PC-3 (cell line): Measurements from ENCODE around the gene OSBPL1A. TPM values are rescaled to one million over a fixed set of nuclear protein-coding genes. Genes with fewer than 3 reads are reported as not detected.
"Not testable (repeated sequence)": the region's sequence is repeated elsewhere in the genome, so short reads cannot be mapped to it uniquely, and the experiment has no call there.

ENCODE experiments used
- ATAC-seq: fragments of 200-7000 bp; cut with Tn5 transposase; 2 replicates; pipeline ENCODE4 v1.9.1; 2020; ENCODE audit warnings: mild to moderate bottlenecking, moderate library complexity
- BruUV-seq: library from RNA; stranded (reverse); fragments of 400-500 nt; replicated peaks from 2 replicates; lab custom pipeline; 2021; lab: Mats Ljungman, UMichigan
- CTCF ChIA-PET: fragments of 300-600 bp; sonication (Branson Sonifier 250); formaldehyde crosslinking; loops from one replicate; lab custom pipeline; 2022; ENCODE audit warnings: antibody characterized with exemption; lab: Charles Lee
- POLR2A ChIA-PET: fragments of 300-600 bp; sonication (Branson Sonifier 250); formaldehyde crosslinking; loops from one replicate; lab custom pipeline; 2022; ENCODE audit warnings: antibody characterized with exemption; ENCODE audit not compliant: unreplicated experiment; lab: Charles Lee
- DNase-seq: peaks from one replicate; pipeline ENCODE4 v3.0.0-alpha.2; 2015
- H2AFZ ChIP-seq: fragments of 300-600 bp; sonication (generic); 2 replicates; pipeline ENCODE4 v1.6.0; 2016; ENCODE audit warnings: antibody characterized with exemption, low read length
- H3F3A ChIP-seq: fragments of 300-600 bp; sonication (generic); one replicate; pipeline ENCODE4 v1.6.0; 2017; ENCODE audit warnings: antibody characterized with exemption, low read length, control low read depth, mild to moderate bottlenecking; ENCODE audit not compliant: unreplicated experiment
- H3K27ac ChIP-seq: fragments of 300-600 bp; sonication (generic); 2 replicates; pipeline ENCODE4 v1.5.1; 2016; ENCODE audit warnings: mild to moderate bottlenecking, low read length
- H3K27me3 ChIP-seq: fragments of 300-600 bp; sonication (generic); 2 replicates; pipeline ENCODE4 v1.6.1; 2016; ENCODE audit warnings: low read length, mixed read lengths
- H3K36me3 ChIP-seq: fragments of 300-600 bp; sonication (generic); 2 replicates; pipeline ENCODE4 v1.6.1; 2016; ENCODE audit warnings: low read depth, mixed run types, low read length, mixed read lengths
- H3K4me1 ChIP-seq: fragments of 300-600 bp; sonication (generic); 2 replicates; pipeline ENCODE4 v1.5.1; 2016; ENCODE audit warnings: low read length; ENCODE audit not compliant: insufficient read depth
- H3K4me2 ChIP-seq: fragments of 300-600 bp; sonication (generic); 2 replicates; pipeline ENCODE4 v1.6.0; 2016; ENCODE audit warnings: low read length
- H3K4me3 ChIP-seq: fragments of 300-600 bp; sonication (generic); 2 replicates; pipeline ENCODE4 v1.5.1; 2016; ENCODE audit warnings: mild to moderate bottlenecking, low read length, mixed read lengths
- H3K79me2 ChIP-seq: fragments of 300-600 bp; sonication (generic); 2 replicates; pipeline ENCODE4 v1.6.1; 2017; ENCODE audit warnings: low read length, mixed read lengths
- H3K9ac ChIP-seq: fragments of 300-600 bp; sonication (generic); 2 replicates; pipeline ENCODE4 v1.6.0; 2016; ENCODE audit warnings: mild to moderate bottlenecking, low read length
- H3K9me2 ChIP-seq: fragments of 300-600 bp; sonication (generic); replicated peaks from 2 replicates; pipeline ENCODE4 v1.6.1; 2016; ENCODE audit warnings: mixed run types, low read length, mixed read lengths
- H3K9me3 ChIP-seq: fragments of 300-600 bp; sonication (generic); 2 replicates; pipeline ENCODE4 v1.6.1; 2016; ENCODE audit warnings: low read length, mixed read lengths
- H4K20me1 ChIP-seq: fragments of 300-600 bp; sonication (generic); 2 replicates; pipeline ENCODE4 v1.6.1; 2016; ENCODE audit warnings: low read length, mixed read lengths
- CTCF ChIP-seq: fragments of 300-600 bp; sonication (generic); conservative IDR thresholded peaks from 2 replicates; pipeline ENCODE4 v1.5.1; 2017; ENCODE audit warnings: antibody characterized with exemption, low read depth, mild to moderate bottlenecking, low read length
- EZH2 ChIP-seq: fragments of 300-600 bp; sonication (generic); IDR thresholded peaks from one replicate; pipeline ENCODE4 v1.6.1; 2017; ENCODE audit warnings: antibody characterized with exemption, mild to moderate bottlenecking, low read length; ENCODE audit not compliant: unreplicated experiment
- EZH2phosphoT487 ChIP-seq: fragments of 300-600 bp; sonication (generic); IDR thresholded peaks from 2 replicates; pipeline ENCODE4 v1.6.1; 2018; ENCODE audit warnings: mild to moderate bottlenecking, antibody characterized with exemption, low read length, borderline replicate concordance
- intact Hi-C: fragments of 100-400 bp; cut with micrococcal nuclease; formaldehyde crosslinking; loops from 2 replicates; pipeline ENCODE4 v1.9.0; 2023
- total RNA-seq: library from RNA; depleted of rRNA; stranded (reverse); fragments of >200 nt; gene quantifications from 2 replicates; pipeline ENCODE4 v1.2.3, GENCODE V29; 2014

OSBPL1A gene
- total RNA-seq, 1 experiment from 2014 or later: 39.7 TPM

- no peaks in the 10 kb centered on the region for H3K9me2 ChIP-seq
- H3K27ac ChIP-seq: no peak overlapping the region
- H3K36me3 ChIP-seq: no peaks in the 10 kb centered on the region
- H3K4me3 ChIP-seq: no peak overlapping the region
- no peaks in the 10 kb centered on the region for H3F3A ChIP-seq
- BruUV-seq: no TSS peak
- ATAC-seq: no peak
- H3K4me1 ChIP-seq: peaks cover 3% of the 10 kb centered on the region
- H3K4me2 ChIP-seq: no peak overlapping the region
- DNase-seq: no peak
- H3K9me3 ChIP-seq: no peaks in the 10 kb centered on the region
- TF ChIP-seq EZH2phosphoT487 (no peak), EZH2 (no peak), CTCF (no peak)
- intact Hi-C loops: no loop called here
- H3K79me2 ChIP-seq: no peaks in the 10 kb centered on the region
- H3K27me3 ChIP-seq: no peaks in the 10 kb centered on the region
- no peak overlapping the region for H3K9ac ChIP-seq
- H2AFZ ChIP-seq: no peak overlapping the region
- POLR2A ChIA-PET: interaction anchor here (0.6 kb wide), 1 partner anchor 8 kb away, joined by 4 read pairs; no protein-coding TSS in a partner anchor
- CTCF ChIA-PET: no interaction called here
- H4K20me1 ChIP-seq: no peaks in the 10 kb centered on the region; the same call in 1 of the 2 replicates
These were observed 19.0 kb downstream of the OSBPL1A start for GRCh38 chr18:24378598-24378997.

DNA sequence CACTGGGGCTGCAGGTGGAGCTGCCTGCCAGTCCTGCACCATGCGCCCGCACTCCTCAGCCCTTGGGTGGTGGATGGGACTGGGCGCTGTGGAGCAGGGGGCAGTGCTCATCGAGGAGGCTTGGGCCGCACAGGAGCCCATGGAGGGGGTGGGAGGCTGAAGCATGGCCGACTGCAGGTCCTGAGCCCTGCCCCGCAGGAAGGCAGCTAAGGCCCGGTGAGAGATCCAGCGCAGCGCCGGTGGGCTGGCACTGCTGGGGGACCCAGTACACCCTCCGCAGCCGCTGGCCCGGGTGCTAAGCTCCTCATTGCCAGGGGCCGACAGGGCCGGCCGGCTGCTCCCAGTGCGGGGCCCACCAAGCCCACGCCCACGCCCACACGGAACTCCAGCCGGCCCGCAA, 21.1 kb downstream of the OSBPL1A start:
- H3K9me2 ChIP-seq, H3K36me3 ChIP-seq, H3K27me3 ChIP-seq, H3K9ac ChIP-seq, POLR2A ChIA-PET, CTCF ChIA-PET, H2AFZ ChIP-seq, H3K4me2 ChIP-seq, BruUV-seq, H3K27ac ChIP-seq, ATAC-seq, H4K20me1 ChIP-seq, H3K9me3 ChIP-seq, H3F3A ChIP-seq, H3K4me3 ChIP-seq, intact Hi-C loops, H3K79me2 ChIP-seq, DNase-seq: not testable (repeated sequence)
- peaks cover 11% of the 10 kb centered on the region for H3K4me1 ChIP-seq

- TF ChIP-seq EZH2phosphoT487: no peak
- TF ChIP-seq EZH2: no peak
- no peak for TF ChIP-seq CTCF
- H2AFZ ChIP-seq: no peak overlapping the region
- POLR2A ChIA-PET: interaction anchor here (0.7 kb wide), 1 partner anchor 9 kb away, joined by 3 read pairs; no protein-coding TSS in a partner anchor
- intact Hi-C loops: no loop called here
- H3K27ac ChIP-seq: no peak overlapping the region
- BruUV-seq: no TSS peak
- CTCF ChIA-PET: interaction anchor here (1.0 kb wide), 1 partner anchor 13 kb away, joined by 4 read pairs; no protein-coding TSS in a partner anchor
- no peak overlapping the region for H3K9ac ChIP-seq
- no peaks in the 10 kb centered on the region for H3F3A ChIP-seq
- peak overlapping the region; percentile 53 for H3K4me2 ChIP-seq
- no peaks in the 10 kb centered on the region; the same call in 1 of the 2 replicates for H4K20me1 ChIP-seq
- peak; percentile 32 for DNase-seq
- H3K27me3 ChIP-seq: no peaks in the 10 kb centered on the region
- H3K36me3 ChIP-seq: no peaks in the 10 kb centered on the region
- ATAC-seq: peak; percentile 89
- no peaks in the 10 kb centered on the region for H3K79me2 ChIP-seq
- no peaks in the 10 kb centered on the region for H3K9me3 ChIP-seq
- H3K4me1 ChIP-seq: peaks cover 11% of the 10 kb centered on the region
- no peak overlapping the region for H3K4me3 ChIP-seq
- H3K9me2 ChIP-seq: no peaks in the 10 kb centered on the region
These were observed 24.3 kb downstream of the OSBPL1A start for GRCh38 chr18:24373328-24373727.
